KMS-11 (cell line): ENCODE data around the gene IFITM1.
"Not testable (repeated sequence)": the region's sequence is repeated elsewhere in the genome, so short reads cannot be mapped to it uniquely, and the experiment has no call there.

Experiments
- H2AFZ ChIP-seq: fragments of 200-600 bp; sonication (generic); 2 replicates; pipeline ENCODE4 v1.6.1; 2016; ENCODE audit warnings: antibody characterized with exemption, mixed run types, low read depth
- H3K27ac ChIP-seq: fragments of 200-600 bp; sonication (generic); 2 replicates; pipeline ENCODE4 v1.6.1; 2016; ENCODE audit warnings: mild to moderate bottlenecking, mixed run types
- H3K27me3 ChIP-seq: fragments of 200-600 bp; sonication (generic); 2 replicates; pipeline ENCODE4 v1.6.1; 2017; ENCODE audit warnings: mild to moderate bottlenecking, low read depth, mixed run types, moderate library complexity; ENCODE audit not compliant: insufficient read depth
- H3K36me3 ChIP-seq: fragments of 200-600 bp; sonication (generic); 2 replicates; pipeline ENCODE4 v1.6.1; 2017; ENCODE audit warnings: mild to moderate bottlenecking, mixed run types; ENCODE audit not compliant: insufficient read depth
- H3K4me1 ChIP-seq: fragments of 200-600 bp; sonication (generic); 2 replicates; pipeline ENCODE4 v1.6.1; 2016; ENCODE audit warnings: mild to moderate bottlenecking, low read depth, mixed run types; ENCODE audit not compliant: poor library complexity, severe bottlenecking
- H3K4me2 ChIP-seq: fragments of 200-600 bp; sonication (generic); 2 replicates; pipeline ENCODE4 v1.7.0; 2016; ENCODE audit warnings: mild to moderate bottlenecking, mixed run types
- H3K4me3 ChIP-seq: fragments of 200-600 bp; sonication (generic); IDR thresholded peaks from 2 replicates; pipeline ENCODE4 v1.6.1; 2017; ENCODE audit warnings: low read depth, low read length, mixed read lengths; ENCODE audit not compliant: insufficient read depth
- H3K79me2 ChIP-seq: fragments of 200-600 bp; sonication (generic); 2 replicates; pipeline ENCODE4 v1.6.1; 2016; ENCODE audit warnings: low read depth, mixed run types; ENCODE audit not compliant: insufficient read depth
- H3K9ac ChIP-seq: fragments of 200-600 bp; sonication (generic); 2 replicates; pipeline ENCODE4 v1.6.1; 2016; ENCODE audit warnings: mild to moderate bottlenecking, mixed run types
- H4K20me1 ChIP-seq: fragments of 200-600 bp; sonication (generic); 2 replicates; pipeline ENCODE4 v1.6.1; 2016; ENCODE audit warnings: mild to moderate bottlenecking, mixed run types; ENCODE audit not compliant: insufficient read depth
- TF ChIP-seq, protein P1 (sequence below): fragments of 200-600 bp; sonication (generic); conservative IDR thresholded peaks from 2 replicates; pipeline ENCODE4 v1.6.1; 2017; ENCODE audit warnings: low read depth, mild to moderate bottlenecking, antibody characterized with exemption, low read length, moderate library complexity, mixed read lengths

The IFITM1 gene

GRCh38 chr11:285894-286220, 28.0 kb upstream of the IFITM1 start:
- H3K36me3 ChIP-seq = no peaks in the 10 kb centered on the region
- peaks cover 31% of the 10 kb centered on the region for H3K27me3 ChIP-seq
- H3K79me2 ChIP-seq = no peaks in the 10 kb centered on the region
- no peak overlapping the region for H2AFZ ChIP-seq
- no peak overlapping the region for H3K27ac ChIP-seq
- H3K4me3 ChIP-seq = no peak overlapping the region
- no peaks in the 10 kb centered on the region for H3K4me1 ChIP-seq
- no peak overlapping the region for H3K9ac ChIP-seq
- no peak overlapping the region for H3K4me2 ChIP-seq
- TF ChIP-seq, protein P1, sequence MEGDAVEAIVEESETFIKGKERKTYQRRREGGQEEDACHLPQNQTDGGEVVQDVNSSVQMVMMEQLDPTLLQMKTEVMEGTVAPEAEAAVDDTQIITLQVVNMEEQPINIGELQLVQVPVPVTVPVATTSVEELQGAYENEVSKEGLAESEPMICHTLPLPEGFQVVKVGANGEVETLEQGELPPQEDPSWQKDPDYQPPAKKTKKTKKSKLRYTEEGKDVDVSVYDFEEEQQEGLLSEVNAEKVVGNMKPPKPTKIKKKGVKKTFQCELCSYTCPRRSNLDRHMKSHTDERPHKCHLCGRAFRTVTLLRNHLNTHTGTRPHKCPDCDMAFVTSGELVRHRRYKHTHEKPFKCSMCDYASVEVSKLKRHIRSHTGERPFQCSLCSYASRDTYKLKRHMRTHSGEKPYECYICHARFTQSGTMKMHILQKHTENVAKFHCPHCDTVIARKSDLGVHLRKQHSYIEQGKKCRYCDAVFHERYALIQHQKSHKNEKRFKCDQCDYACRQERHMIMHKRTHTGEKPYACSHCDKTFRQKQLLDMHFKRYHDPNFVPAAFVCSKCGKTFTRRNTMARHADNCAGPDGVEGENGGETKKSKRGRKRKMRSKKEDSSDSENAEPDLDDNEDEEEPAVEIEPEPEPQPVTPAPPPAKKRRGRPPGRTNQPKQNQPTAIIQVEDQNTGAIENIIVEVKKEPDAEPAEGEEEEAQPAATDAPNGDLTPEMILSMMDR = no peak
- H4K20me1 ChIP-seq = no peaks in the 10 kb centered on the region

DNA sequence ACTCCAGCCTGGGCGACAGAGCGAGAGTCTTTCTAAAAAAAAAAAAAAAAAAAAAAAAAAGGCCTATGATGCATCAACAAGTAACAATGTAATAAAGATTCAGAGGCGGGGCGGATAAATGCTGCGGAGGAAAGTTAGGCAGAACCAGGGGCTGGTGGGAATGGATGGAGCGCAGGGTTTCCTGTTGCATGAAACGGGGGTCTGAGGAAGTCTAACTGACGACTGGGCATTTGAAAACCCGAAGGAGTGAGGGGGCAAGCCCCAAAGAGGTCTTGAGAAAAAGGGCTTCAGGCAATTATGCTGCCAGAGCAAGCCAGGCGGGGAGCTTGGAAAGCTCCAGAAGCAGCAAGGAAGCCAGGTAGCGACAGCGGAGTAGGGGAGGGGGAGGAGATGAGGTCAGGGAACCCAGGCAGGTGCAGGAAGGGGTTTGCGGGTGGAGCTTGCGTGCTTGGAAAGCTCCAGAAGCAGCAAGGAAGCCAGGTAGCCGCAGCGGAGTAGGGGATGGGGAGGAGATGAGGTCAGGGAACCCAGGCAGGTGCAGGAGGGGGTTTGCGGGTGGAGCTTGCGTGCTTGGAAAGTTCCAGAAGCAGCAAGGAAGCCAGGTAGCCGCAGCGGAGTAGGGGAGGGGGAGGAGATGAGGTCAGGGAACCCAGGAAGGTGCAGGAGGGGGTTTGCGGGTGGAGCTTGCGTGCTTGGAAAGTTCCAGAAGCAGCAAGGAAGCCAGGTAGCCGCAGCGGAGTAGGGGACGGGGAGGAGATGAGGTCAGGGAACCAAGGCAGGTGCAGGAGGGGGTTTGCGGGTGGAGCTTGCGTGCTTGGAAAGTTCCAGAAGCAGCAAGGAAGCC, 26.6 kb upstream of the IFITM1 start:
- not testable (repeated sequence) for H3K27ac ChIP-seq, H3K36me3 ChIP-seq, H2AFZ ChIP-seq, H3K4me3 ChIP-seq, H3K4me2 ChIP-seq, H4K20me1 ChIP-seq, H3K9ac ChIP-seq, H3K4me1 ChIP-seq, H3K79me2 ChIP-seq
- H3K27me3 ChIP-seq = peaks cover 22% of the 10 kb centered on the region

DNA sequence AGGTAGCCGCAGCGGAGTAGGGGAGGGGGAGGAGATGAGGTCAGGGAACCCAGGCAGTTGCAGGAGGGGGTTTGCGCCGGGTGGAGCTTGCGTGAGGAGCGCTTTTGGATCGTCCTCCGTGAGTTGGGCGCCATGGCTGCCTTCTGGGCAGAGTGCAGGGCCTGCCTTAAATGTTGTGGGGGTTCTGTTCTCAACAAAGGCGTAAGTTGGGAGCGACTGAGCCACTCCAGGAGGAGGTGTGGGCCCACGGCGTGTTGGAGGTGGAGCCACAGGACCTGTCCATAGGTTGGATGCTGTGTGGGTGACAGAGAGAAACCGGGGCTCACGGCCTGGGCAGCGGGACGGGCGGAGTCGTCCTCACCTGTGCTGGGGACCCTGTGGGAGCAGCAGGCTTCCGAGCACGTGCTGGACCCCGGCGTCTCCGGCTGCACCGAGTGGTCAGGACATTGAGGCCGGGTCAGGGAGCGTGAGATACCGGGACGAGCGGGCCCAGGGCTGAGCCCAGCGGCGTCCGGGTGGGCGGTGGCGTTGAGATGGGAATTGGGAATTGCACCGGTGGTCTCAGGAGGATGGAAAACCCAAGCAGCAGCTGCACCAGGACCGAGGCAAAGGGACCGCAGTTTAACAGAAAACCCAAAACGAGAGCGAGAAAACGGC, 25.9 kb upstream of the IFITM1 start:
- H3K4me2 ChIP-seq = peak overlapping the region; percentile 69
- no peak overlapping the region for H3K27ac ChIP-seq
- peaks cover 20% of the 10 kb centered on the region for H3K27me3 ChIP-seq
- TF ChIP-seq, protein P1 = no peak
- no peaks in the 10 kb centered on the region for H3K79me2 ChIP-seq
- no peaks in the 10 kb centered on the region for H4K20me1 ChIP-seq
- H3K4me1 ChIP-seq = no peaks in the 10 kb centered on the region
- no peak overlapping the region for H3K9ac ChIP-seq
- H3K4me3 ChIP-seq = no peak overlapping the region
- H2AFZ ChIP-seq = peak overlapping the region; percentile 89; the same call in 1 of the 2 replicates
- no peaks in the 10 kb centered on the region for H3K36me3 ChIP-seq

GRCh38 chr11:288478-289397, 25.1 kb upstream of the IFITM1 start, which contains the start of gene PGGHG:
PGGHG (plus strand) TSS chr11:289126; CDS start chr11:289817, 691 bp downstream.
- Histone ChIP-seq H3K36me3 (no peaks in the 10 kb centered on the region), H3K4me3 (no peak within 1 kb of the TSS), H3K79me2 (no peaks in the 10 kb centered on the region), H3K27ac (no peak within 1 kb of the TSS), H4K20me1 (no peaks in the 10 kb centered on the region), H3K9ac (no peak within 1 kb of the TSS), H3K4me2 (peak within 1 kb of the TSS; percentile 69), H2AFZ (peak within 1 kb of the TSS; percentile 89), H3K4me1 (no peaks in the 10 kb centered on the region), H3K27me3 (peaks cover 16% of the 10 kb centered on the region)
- TF ChIP-seq, protein P1 = no peak
